Epithelial cell of proximal tubule (primary cell): Measurements from ENCODE around the gene NUP93. TPM values are rescaled to one million over a fixed set of nuclear protein-coding genes. Genes with fewer than 3 reads are reported as not detected.
A peak's percentile ranks its signal among the peaks of the same experiment; 100 is the strongest.
"Not testable (repeated sequence)": the region's sequence is repeated elsewhere in the genome, so short reads cannot be mapped to it uniquely, and the experiment has no call there.

Experiments used
- DNase-seq: peaks from one replicate; pipeline ENCODE4 v3.0.0-alpha.2; 2011; ENCODE audit warnings: low read depth
- H3K4me3 ChIP-seq: 2 replicates; pipeline ENCODE4 v1.5.1; 2011; ENCODE audit warnings: low read depth, mild to moderate bottlenecking, low read length
- CTCF ChIP-seq: conservative IDR thresholded peaks from 2 replicates; pipeline ENCODE4 v1.5.1; 2012; ENCODE audit warnings: low read depth, mild to moderate bottlenecking, low read length
- total RNA-seq: library from RNA; depleted of rRNA; stranded (reverse); fragments of >200 nt; gene quantifications from 2 replicates; pipeline ENCODE4 v1.2.3, GENCODE V29; 2015

The NUP93 gene
- total RNA-seq, 1 donor from 2014 or later: 92.5 TPM

DNA sequence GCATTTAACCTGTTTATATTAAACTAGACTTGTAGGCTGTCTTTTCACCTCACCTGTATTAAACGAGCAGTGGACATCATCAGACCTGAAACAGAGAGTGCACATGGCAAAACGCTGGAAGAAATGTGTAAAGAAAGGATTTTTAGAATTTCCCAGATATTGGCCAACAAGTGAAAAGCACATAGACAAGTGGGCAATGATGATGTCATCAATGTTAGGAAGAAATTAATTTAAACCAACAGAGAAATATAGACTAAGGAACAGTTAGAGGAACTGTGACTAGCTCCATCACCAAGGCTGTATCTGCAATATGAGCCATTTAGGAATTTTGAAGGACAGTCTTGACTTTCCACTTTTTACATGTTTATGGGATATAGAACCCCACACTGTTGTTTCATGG lies 67.9 kb downstream of the NUP93 start:
- no peak for DNase-seq
- no peak for TF ChIP-seq CTCF
- no peak overlapping the region for H3K4me3 ChIP-seq

GRCh38 chr16:56798955-56799354 lies 69.0 kb downstream of the NUP93 start:
- no peak for TF ChIP-seq CTCF
- no peak for DNase-seq
- H3K4me3 ChIP-seq: no peak overlapping the region

GRCh38 chr16:56800355-56800754 lies 70.4 kb downstream of the NUP93 start:
- TF ChIP-seq CTCF: no peak
- peak; percentile 40 for DNase-seq
- H3K4me3 ChIP-seq: no peak overlapping the region

DNA sequence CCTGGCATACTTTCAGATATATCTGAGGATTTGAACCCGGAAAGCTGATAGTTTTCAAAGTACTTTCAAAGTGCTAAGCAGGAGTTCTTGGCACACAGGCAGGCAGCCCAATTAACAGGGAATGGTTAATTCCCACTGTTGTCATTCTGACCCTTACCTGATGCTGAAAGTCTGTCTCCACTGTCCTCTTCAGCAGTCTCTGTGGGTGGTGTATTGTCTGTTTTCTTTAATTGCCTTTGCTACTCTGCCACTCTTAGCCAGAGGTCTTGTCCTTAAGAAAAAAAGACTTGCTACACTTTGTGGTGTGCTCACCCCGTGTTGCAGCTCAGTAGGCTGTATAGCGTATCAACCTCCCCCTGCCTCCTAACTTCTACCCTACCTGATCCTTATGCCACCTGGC lies 71.8 kb downstream of the NUP93 start:
- H3K4me3 ChIP-seq: no peak overlapping the region
- no peak for TF ChIP-seq CTCF
- no peak for DNase-seq

DNA sequence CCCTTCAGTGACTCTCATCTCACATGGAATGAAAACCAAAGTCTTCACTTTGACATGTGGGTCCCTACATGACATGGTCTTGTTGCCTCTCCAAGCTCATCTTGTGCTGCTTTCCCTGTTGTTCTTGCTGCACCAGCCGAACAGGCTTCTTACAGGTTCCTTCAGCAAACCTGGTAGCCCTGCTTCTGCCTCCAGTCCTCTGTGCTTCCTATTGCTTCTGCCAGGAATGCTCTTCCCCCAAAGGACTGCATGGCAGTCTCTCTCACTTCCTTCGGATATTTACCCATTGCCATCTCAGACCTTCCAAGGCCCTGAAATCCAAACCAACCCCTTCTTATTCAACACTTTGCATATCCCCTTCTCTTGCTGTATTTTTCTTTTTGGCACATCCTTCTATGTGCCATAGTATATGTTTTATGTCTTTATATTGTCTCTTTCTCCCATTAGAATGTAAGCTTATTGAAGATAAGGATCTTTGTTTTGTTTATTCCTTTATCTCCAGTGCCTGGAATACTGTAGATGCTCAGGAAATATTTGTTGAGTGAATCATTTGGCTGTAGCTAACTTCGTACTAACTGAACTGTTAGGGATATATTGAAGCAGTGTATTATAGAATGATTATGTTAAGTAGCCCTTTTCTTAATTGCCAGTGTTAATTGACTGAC lies 77.2 kb downstream of the NUP93 start:
- no peak for DNase-seq
- no peak for TF ChIP-seq CTCF
- no peak overlapping the region for H3K4me3 ChIP-seq

- H3K4me3 ChIP-seq, DNase-seq: not testable (repeated sequence)
Observed at GRCh38 chr16:56807676-56808067, 77.7 kb downstream of the NUP93 start.

- TF ChIP-seq CTCF: no peak
- no peak overlapping the region for H3K4me3 ChIP-seq
- no peak for DNase-seq
Observed at GRCh38 chr16:56810954-56811353, 81.0 kb downstream of the NUP93 start.

- H3K4me3 ChIP-seq, DNase-seq: not testable (repeated sequence)
Observed at GRCh38 chr16:56811602-56812001, 81.7 kb downstream of the NUP93 start.
